Measurements from ENCODE around the gene KRTAP10-2.

Gene KRTAP10-2

GRCh38 chr21:44527156-44527982, 23.9 kb downstream of the KRTAP10-2 start:
- DNase-seq (ENCODE audit: low read depth in 2 of 3, low spot score in 1 of 3) = no peak

- DNase-seq (ENCODE audit: low read depth in 2 of 3, low spot score in 1 of 3) = no peak
Observed at GRCh38 chr21:44526096-44526997, 25.0 kb downstream of the KRTAP10-2 start.

- no peak for DNase-seq (ENCODE audit: low read depth in 2 of 3, low spot score in 1 of 3)
Observed at GRCh38 chr21:44525391-44526095, 25.8 kb downstream of the KRTAP10-2 start.

GRCh38 chr21:44524414-44525371, 26.6 kb downstream of the KRTAP10-2 start:
- no peak for DNase-seq (ENCODE audit: low read depth in 2 of 3, low spot score in 1 of 3)

GRCh38 chr21:44523567-44524413, 27.5 kb downstream of the KRTAP10-2 start:
- no peak for DNase-seq (ENCODE audit: low read depth in 2 of 3, low spot score in 1 of 3)

GRCh38 chr21:44522753-44523204, 28.5 kb downstream of the KRTAP10-2 start:
- DNase-seq (ENCODE audit: low read depth in 2 of 3, low spot score in 1 of 3) = no peak

GRCh38 chr21:44521928-44522752, 29.2 kb downstream of the KRTAP10-2 start:
- no peak for DNase-seq (ENCODE audit: low read depth in 2 of 3, low spot score in 1 of 3)

GRCh38 chr21:44521301-44521927, 29.9 kb downstream of the KRTAP10-2 start:
- DNase-seq (ENCODE audit: low read depth in 2 of 3, low spot score in 1 of 3) = no peak

GRCh38 chr21:44520326-44521300, 30.7 kb downstream of the KRTAP10-2 start:
- DNase-seq (ENCODE audit: low read depth in 2 of 3, low spot score in 1 of 3) = no peak

- DNase-seq (ENCODE audit: low read depth in 2 of 3, low spot score in 1 of 3) = no peak
Observed at GRCh38 chr21:44519346-44520325, 31.7 kb downstream of the KRTAP10-2 start.

GRCh38 chr21:44518686-44519085, 32.6 kb downstream of the KRTAP10-2 start:
- no peak for DNase-seq (ENCODE audit: low read depth in 2 of 3, low spot score in 1 of 3)

GRCh38 chr21:44517175-44517899, 34.0 kb downstream of the KRTAP10-2 start:
- DNase-seq (ENCODE audit: low read depth in 2 of 3, low spot score in 1 of 3) = peak in 2 of 3 donors; percentile 20 to 21

- DNase-seq (ENCODE audit: low read depth in 2 of 3, low spot score in 1 of 3) = no peak
Observed at GRCh38 chr21:44516828-44517174, 34.5 kb downstream of the KRTAP10-2 start.

- no peak for DNase-seq (ENCODE audit: low read depth in 2 of 3, low spot score in 1 of 3)
Observed at GRCh38 chr21:44516342-44516741, 35.0 kb downstream of the KRTAP10-2 start.

Data from stimulated activated CD4-positive, alpha-beta T cell treated with anti-CD3 and anti-CD28 coated beads, Interleukin-12 subunit alpha, Interleukin-12 subunit beta, amount 100 ng/mL, for 48 hours (primary cell).